Neuronal stem cell (in vitro differentiated cells): ENCODE data around the gene RAD9B.

Source experiments
- DNase-seq: peaks from one replicate; pipeline ENCODE4 v3.0.0-alpha.2; 2013; ENCODE audit warnings: low spot score
- H2AFZ ChIP-seq: one replicate; pipeline ENCODE4 v1.6.1; 2013; ENCODE audit warnings: mild to moderate bottlenecking, low read length, inconsistent platforms
- H2AK5ac ChIP-seq: 2 replicates; pipeline ENCODE4 v1.6.1; 2013; ENCODE audit warnings: low read depth, mild to moderate bottlenecking, inconsistent platforms, low read length, moderate library complexity, mixed read lengths
- H2BK120ac ChIP-seq: 2 replicates; pipeline ENCODE4 v1.6.1; 2013; ENCODE audit warnings: low read depth, mild to moderate bottlenecking, inconsistent platforms, low read length, moderate library complexity, mixed read lengths
- H2BK12ac ChIP-seq: one replicate; pipeline ENCODE4 v1.6.1; 2013; ENCODE audit warnings: low read length, inconsistent platforms
- H2BK15ac ChIP-seq: 2 replicates; pipeline ENCODE4 v1.6.1; 2013; ENCODE audit warnings: mild to moderate bottlenecking, low read length, inconsistent platforms, mixed read lengths
- H2BK5ac ChIP-seq: one replicate; pipeline ENCODE4 v1.6.1; 2013; ENCODE audit warnings: inconsistent platforms, mild to moderate bottlenecking, low read length, moderate library complexity
- H3K14ac ChIP-seq: one replicate; pipeline ENCODE4 v1.6.1; 2013; ENCODE audit warnings: low read length, inconsistent platforms
- H3K18ac ChIP-seq: 2 replicates; pipeline ENCODE4 v1.6.1; 2013; ENCODE audit warnings: low read length, inconsistent platforms
- H3K23ac ChIP-seq: 2 replicates; pipeline ENCODE4 v1.6.1; 2013; ENCODE audit warnings: low read depth, mild to moderate bottlenecking, mixed read lengths, low read length, inconsistent platforms; ENCODE audit not compliant: poor library complexity
- H3K27ac ChIP-seq: replicated peaks from 3 replicates; pipeline ENCODE4 v1.5.1; 2013; ENCODE audit warnings: low read length, inconsistent platforms
- H3K27me3 ChIP-seq, 3 experiments: 2 replicates each; pipeline ENCODE4 v1.6.1; 2013; ENCODE audit warnings: low read length in 3 of 3, mild to moderate bottlenecking in 2 of 3, inconsistent platforms in 1 of 3, low read depth in 1 of 3, mixed read lengths in 1 of 3, moderate library complexity in 1 of 3; ENCODE audit not compliant: control insufficient read depth in 3 of 3, insufficient read depth in 3 of 3
- H3K36me3 ChIP-seq, 2 donors: replicated peaks in 1 of 2; 2 replicates each; pipeline ENCODE4 v1.6.1; 2013; ENCODE audit warnings: low read length in 2 of 2; ENCODE audit not compliant: control insufficient read depth in 2 of 2, insufficient read depth in 2 of 2
- H3K4ac ChIP-seq: 2 replicates; pipeline ENCODE4 v1.6.1; 2013; ENCODE audit warnings: inconsistent platforms, mild to moderate bottlenecking, low read length, moderate library complexity
- H3K4me1 ChIP-seq, 2 donors: 1 replicate in 1 of 2; 2 replicates in 1 of 2; pipeline ENCODE4 v1.6.1; 2013; ENCODE audit warnings: low read length in 2 of 2, low read depth in 1 of 2; ENCODE audit not compliant: control insufficient read depth in 2 of 2, insufficient read depth in 1 of 2
- H3K4me2 ChIP-seq: one replicate; pipeline ENCODE4 v1.6.1; 2013; ENCODE audit warnings: mild to moderate bottlenecking, low read length, inconsistent platforms; ENCODE audit not compliant: insufficient read depth, poor library complexity, severe bottlenecking
- H3K4me3 ChIP-seq, 2 donors: 2 replicates each; pipeline ENCODE4 v1.5.1; 2013; ENCODE audit warnings: low read length in 2 of 2, mild to moderate bottlenecking in 2 of 2, inconsistent platforms in 1 of 2, moderate library complexity in 1 of 2
- H3K79me1 ChIP-seq: one replicate; pipeline ENCODE4 v1.6.1; 2013; ENCODE audit warnings: low read depth, mild to moderate bottlenecking, inconsistent platforms, low read length, moderate library complexity
- H3K9ac ChIP-seq: one replicate; pipeline ENCODE4 v1.6.1; 2013; ENCODE audit warnings: mild to moderate bottlenecking, low read depth, low read length, inconsistent platforms; ENCODE audit not compliant: poor library complexity
- H3K9me3 ChIP-seq, 2 donors: replicated peaks in 1 of 2; 2 replicates each; pipeline versions ENCODE3 to v1.6.1; 2013; ENCODE audit warnings: low read length in 2 of 2, mild to moderate bottlenecking in 2 of 2, inconsistent platforms in 1 of 2, low read depth in 1 of 2, mixed read lengths in 1 of 2, moderate library complexity in 1 of 2; ENCODE audit not compliant: control insufficient read depth in 2 of 2, insufficient read depth in 1 of 2
- H4K8ac ChIP-seq: one replicate; pipeline ENCODE4 v1.6.1; 2013; ENCODE audit warnings: low read depth, mild to moderate bottlenecking, inconsistent platforms, low read length, moderate library complexity
- H4K91ac ChIP-seq: one replicate; pipeline ENCODE4 v1.6.1; 2013; ENCODE audit warnings: low read length, low read depth, mild to moderate bottlenecking, inconsistent platforms; ENCODE audit not compliant: poor library complexity
- WGBS, 2 donors: extraction: QIAGEN DNeasy Blood & Tissue Kit; methylation state at CpG; one replicate each; pipeline ENCODE4 v1.1.7; 2013; ENCODE audit warnings: missing lambda C conversion rate in 2 of 2, mixed read lengths in 1 of 2; ENCODE audit not compliant: insufficient read length in 2 of 2, insufficient replicate concordance in 1 of 2; ENCODE audit errors: extremely low coverage in 2 of 2; 5-methylcytosine and 5-hydroxymethylcytosine counted together

Gene RAD9B

GRCh38 chr12:110532644-110533043 is 30.5 kb downstream of the RAD9B start:
- Histone ChIP-seq H3K4me3 (no peak overlapping the region), H3K9me3 (no peaks in the 10 kb centered on the region), H3K79me1 (no peaks in the 10 kb centered on the region), H3K36me3 (peaks cover 3 to 37% of the 10 kb centered on the region in 2 donors), H4K91ac (no peak overlapping the region), H3K14ac (no peak overlapping the region), H3K4me2 (no peak overlapping the region), H4K8ac (no peak overlapping the region), H3K4ac (no peak overlapping the region), H2BK5ac (no peak overlapping the region), H3K18ac (no peak overlapping the region), H3K27ac (no peak overlapping the region), H2BK12ac (no peak overlapping the region), H2BK15ac (no peak overlapping the region), H2AK5ac (no peak overlapping the region), H3K27me3 (no peaks in the 10 kb centered on the region), H3K4me1 (no peaks in the 10 kb centered on the region), H3K9ac (no peak overlapping the region), H2AFZ (no peak overlapping the region), H3K23ac (no peak overlapping the region), H2BK120ac (no peak overlapping the region)
- WGBS, 2 donors: no CpG with 5 or more reads among the region's 3 CpGs
- no peak for DNase-seq

- no peak overlapping the region for H2BK12ac ChIP-seq
- no peak overlapping the region for H2BK120ac ChIP-seq
- DNase-seq: no peak
- H3K18ac ChIP-seq: no peak overlapping the region
- H3K9ac ChIP-seq: no peak overlapping the region
- H3K79me1 ChIP-seq: no peaks in the 10 kb centered on the region
- H3K9me3 ChIP-seq: no peaks in the 10 kb centered on the region
- H2BK15ac ChIP-seq: no peak overlapping the region
- no peaks in the 10 kb centered on the region for H3K27me3 ChIP-seq
- no peak overlapping the region for H3K4me2 ChIP-seq
- no peak overlapping the region for H4K8ac ChIP-seq
- H2AK5ac ChIP-seq: no peak overlapping the region
- H3K27ac ChIP-seq: no peak overlapping the region
- WGBS, 2 donors: no CpG with 5 or more reads among the region's 6 CpGs
- no peak overlapping the region for H2AFZ ChIP-seq
- H3K4ac ChIP-seq: no peak overlapping the region
- H3K4me3 ChIP-seq: no peak overlapping the region
- no peak overlapping the region for H3K23ac ChIP-seq
- H4K91ac ChIP-seq: no peak overlapping the region
- peaks cover 7 to 47% of the 10 kb centered on the region in 2 donors for H3K36me3 ChIP-seq
- H3K14ac ChIP-seq: no peak overlapping the region
- no peaks in the 10 kb centered on the region for H3K4me1 ChIP-seq
- no peak overlapping the region for H2BK5ac ChIP-seq
These were observed 31.5 kb downstream of the RAD9B start for GRCh38 chr12:110533607-110534006.

- DNase-seq: no peak
- Histone ChIP-seq H3K36me3 (peaks cover 9 to 59% of the 10 kb centered on the region in 2 donors), H2BK120ac (no peak overlapping the region), H3K27me3 (no peaks in the 10 kb centered on the region), H3K9me3 (no peaks in the 10 kb centered on the region), H3K4ac (no peak overlapping the region), H2AK5ac (no peak overlapping the region), H2BK15ac (no peak overlapping the region), H3K9ac (no peak overlapping the region), H3K4me1 (no peaks in the 10 kb centered on the region), H3K4me3 (no peak overlapping the region), H3K18ac (no peak overlapping the region), H3K4me2 (no peak overlapping the region), H3K23ac (no peak overlapping the region), H2AFZ (no peak overlapping the region), H4K8ac (no peak overlapping the region), H3K14ac (no peak overlapping the region), H2BK12ac (no peak overlapping the region), H4K91ac (no peak overlapping the region), H2BK5ac (no peak overlapping the region), H3K27ac (no peak overlapping the region), H3K79me1 (no peaks in the 10 kb centered on the region)
- WGBS, 2 donors: no CpG with 5 or more reads among the region's 6 CpGs
These were observed 32.7 kb downstream of the RAD9B start for GRCh38 chr12:110534811-110535210.

GRCh38 chr12:110536834-110537604 is 34.9 kb downstream of the RAD9B start:
- Histone ChIP-seq H4K8ac (no peak overlapping the region), H3K27me3 (no peaks in the 10 kb centered on the region), H4K91ac (no peak overlapping the region), H3K4me1 (no peaks in the 10 kb centered on the region), H3K79me1 (no peaks in the 10 kb centered on the region), H2BK5ac (no peak overlapping the region), H3K4me3 (no peak overlapping the region), H3K9me3 (no peaks in the 10 kb centered on the region), H3K23ac (no peak overlapping the region), H3K18ac (no peak overlapping the region), H2AFZ (no peak overlapping the region), H3K36me3 (peaks cover 9 to 56% of the 10 kb centered on the region in 2 donors), H2BK12ac (no peak overlapping the region), H3K4ac (no peak overlapping the region), H3K9ac (no peak overlapping the region), H2BK120ac (no peak overlapping the region), H2AK5ac (no peak overlapping the region), H2BK15ac (no peak overlapping the region), H3K4me2 (no peak overlapping the region), H3K27ac (no peak overlapping the region), H3K14ac (no peak overlapping the region)
- no peak for DNase-seq
- no CpG with 5 or more reads among the region's 4 CpGs for WGBS, 2 donors
